SJCRH30 (cell line): ENCODE data around the gene HSPB6. TPM values are rescaled to one million over a fixed set of nuclear protein-coding genes. Genes with fewer than 3 reads are reported as not detected.
"Not testable (repeated sequence)": the region's sequence is repeated elsewhere in the genome, so short reads cannot be mapped to it uniquely, and the experiment has no call there.

Experiments used
- DNase-seq, 2 experiments: peaks; one replicate each; pipeline ENCODE4 v3.0.0-alpha.2; 2015 to 2020
- H3K27ac ChIP-seq: fragments of 250-450 bp; sonication (Bioruptor Pico); 2 replicates; pipeline ENCODE4 v1.5.1; 2020; ENCODE audit warnings: mild to moderate bottlenecking, moderate library complexity
- H3K27me3 ChIP-seq: fragments of 250-450 bp; sonication (Bioruptor Pico); 2 replicates; pipeline ENCODE4 v1.5.1; 2020; ENCODE audit warnings: mild to moderate bottlenecking, moderate library complexity
- H3K36me3 ChIP-seq: fragments of 250-450 bp; sonication (Bioruptor Pico); 2 replicates; pipeline ENCODE4 v1.5.1; 2020; ENCODE audit warnings: mild to moderate bottlenecking, moderate library complexity
- H3K4me1 ChIP-seq: fragments of 250-450 bp; sonication (Bioruptor Pico); 2 replicates; pipeline ENCODE4 v1.5.1; 2020; ENCODE audit warnings: mild to moderate bottlenecking, moderate library complexity
- H3K4me3 ChIP-seq: fragments of 250-450 bp; sonication (Bioruptor Pico); 2 replicates; pipeline ENCODE4 v1.5.1; 2020; ENCODE audit warnings: mild to moderate bottlenecking, moderate library complexity
- H3K9me3 ChIP-seq: fragments of 250-450 bp; sonication (Bioruptor Pico); replicated peaks from 2 replicates; pipeline ENCODE4 v1.5.1; 2020; ENCODE audit warnings: mild to moderate bottlenecking, moderate library complexity
- total RNA-seq: library from RNA; depleted of rRNA; stranded (reverse); fragments of >200 nt; shearing (Covaris generic); gene quantifications from 2 replicates; pipeline ENCODE4 v1.2.3, GENCODE V29; 2014; rRNA removed

Gene HSPB6
- total RNA-seq: not detected in 2 replicates

- H3K27me3 ChIP-seq: no peaks in the 10 kb centered on the region
- H3K36me3 ChIP-seq: peaks cover 16% of the 10 kb centered on the region; the same call in 1 of the 2 replicates
- H3K9me3 ChIP-seq: no peaks in the 10 kb centered on the region
- peaks cover 8% of the 10 kb centered on the region; the same call in 1 of the 2 replicates for H3K4me1 ChIP-seq
- peak within 1 kb of the TSS; percentile 89 for H3K27ac ChIP-seq
- H3K4me3 ChIP-seq: peak within 1 kb of the TSS; percentile 91
- DNase-seq: no peak
These were observed at the start of gene HSPB6 for GRCh38 chr19:35756377-35757230. TSS of gene HSPB6 (minus strand) at chr19:35757029. CDS start at chr19:35757008, 21 bp downstream.

- Histone ChIP-seq H3K36me3 (no peaks in the 10 kb centered on the region), H3K4me1 (no peaks in the 10 kb centered on the region), H3K27me3 (peaks cover 8% of the 10 kb centered on the region; the same call in 1 of the 2 replicates), H3K9me3 (no peaks in the 10 kb centered on the region), H3K27ac (no peak overlapping the region), H3K4me3 (no peak overlapping the region)
- DNase-seq: no peak
These were observed 49.8 kb upstream of the HSPB6 start for GRCh38 chr19:35806597-35806996.

GRCh38 chr19:35805526-35806102 lies 48.8 kb upstream of the HSPB6 start:
- H3K9me3 ChIP-seq: no peaks in the 10 kb centered on the region
- no peaks in the 10 kb centered on the region for H3K36me3 ChIP-seq
- H3K4me3 ChIP-seq: no peak overlapping the region
- H3K27ac ChIP-seq: no peak overlapping the region
- peak; percentile 56 to 74 for DNase-seq
- H3K27me3 ChIP-seq: peaks cover 6% of the 10 kb centered on the region; the same call in 1 of the 2 replicates
- H3K4me1 ChIP-seq: no peaks in the 10 kb centered on the region

GRCh38 chr19:35801828-35802227 lies 45.0 kb upstream of the HSPB6 start:
- no peak for DNase-seq
- no peaks in the 10 kb centered on the region for H3K36me3 ChIP-seq
- H3K9me3 ChIP-seq: no peaks in the 10 kb centered on the region
- H3K27me3 ChIP-seq: no peaks in the 10 kb centered on the region
- no peaks in the 10 kb centered on the region for H3K4me1 ChIP-seq
- H3K4me3 ChIP-seq: no peak overlapping the region
- H3K27ac ChIP-seq: no peak overlapping the region

GRCh38 chr19:35797663-35798062 lies 40.8 kb upstream of the HSPB6 start:
- DNase-seq: no peak
- no peak overlapping the region for H3K27ac ChIP-seq
- H3K27me3 ChIP-seq: no peaks in the 10 kb centered on the region
- no peaks in the 10 kb centered on the region for H3K36me3 ChIP-seq
- H3K4me3 ChIP-seq: no peak overlapping the region
- no peaks in the 10 kb centered on the region for H3K4me1 ChIP-seq
- H3K9me3 ChIP-seq: no peaks in the 10 kb centered on the region

- no peaks in the 10 kb centered on the region for H3K27me3 ChIP-seq
- H3K27ac ChIP-seq: no peak overlapping the region
- H3K9me3 ChIP-seq: no peaks in the 10 kb centered on the region
- no peak overlapping the region for H3K4me3 ChIP-seq
- no peaks in the 10 kb centered on the region for H3K4me1 ChIP-seq
- no peak for DNase-seq
- no peaks in the 10 kb centered on the region for H3K36me3 ChIP-seq
These were observed 40.1 kb upstream of the HSPB6 start for GRCh38 chr19:35796645-35797542.

GRCh38 chr19:35795564-35795963 lies 38.7 kb upstream of the HSPB6 start:
- not testable (repeated sequence) for H3K4me3 ChIP-seq, DNase-seq, H3K9me3 ChIP-seq, H3K36me3 ChIP-seq, H3K27ac ChIP-seq, H3K4me1 ChIP-seq, H3K27me3 ChIP-seq

- DNase-seq: no peak
- no peaks in the 10 kb centered on the region for H3K4me1 ChIP-seq
- H3K9me3 ChIP-seq: no peaks in the 10 kb centered on the region
- no peak overlapping the region for H3K4me3 ChIP-seq
- H3K36me3 ChIP-seq: no peaks in the 10 kb centered on the region
- no peaks in the 10 kb centered on the region for H3K27me3 ChIP-seq
- no peak overlapping the region for H3K27ac ChIP-seq
These were observed 36.7 kb upstream of the HSPB6 start for GRCh38 chr19:35793381-35794165.

- no peak overlapping the region for H3K4me3 ChIP-seq
- H3K27ac ChIP-seq: no peak overlapping the region
- no peaks in the 10 kb centered on the region for H3K27me3 ChIP-seq
- no peaks in the 10 kb centered on the region for H3K4me1 ChIP-seq
- no peaks in the 10 kb centered on the region for H3K9me3 ChIP-seq
- no peak for DNase-seq
- H3K36me3 ChIP-seq: no peaks in the 10 kb centered on the region
These were observed 36.1 kb upstream of the HSPB6 start for GRCh38 chr19:35792888-35793287.

GRCh38 chr19:35792312-35792711 lies 35.5 kb upstream of the HSPB6 start:
- Histone ChIP-seq H3K36me3 (no peaks in the 10 kb centered on the region), H3K27me3 (no peaks in the 10 kb centered on the region)

GRCh38 chr19:35791814-35792279 lies 35.0 kb upstream of the HSPB6 start:
- Histone ChIP-seq H3K27ac (no peak overlapping the region), H3K9me3 (no peaks in the 10 kb centered on the region), H3K27me3 (no peaks in the 10 kb centered on the region), H3K4me1 (no peaks in the 10 kb centered on the region), H3K36me3 (no peaks in the 10 kb centered on the region), H3K4me3 (no peak overlapping the region)
- DNase-seq: no peak

More at GRCh38 chr19:35792312-35792711, 35.5 kb upstream of the HSPB6 start:
- Histone ChIP-seq H3K4me1 (no peaks in the 10 kb centered on the region), H3K4me3 (no peak overlapping the region), H3K9me3 (no peaks in the 10 kb centered on the region), H3K27ac (no peak overlapping the region)
- no peak for DNase-seq

- H3K36me3 ChIP-seq: no peaks in the 10 kb centered on the region
- no peak overlapping the region for H3K27ac ChIP-seq
- peak in 1 of 2 experiments; percentile 38 for DNase-seq
- no peaks in the 10 kb centered on the region for H3K27me3 ChIP-seq
- H3K9me3 ChIP-seq: no peaks in the 10 kb centered on the region
- H3K4me1 ChIP-seq: no peaks in the 10 kb centered on the region
- H3K4me3 ChIP-seq: no peak overlapping the region
These were observed 34.4 kb upstream of the HSPB6 start for GRCh38 chr19:35790981-35791813.
